ENCODE results near the gene RFTN1. TPM values are rescaled to one million over a fixed set of nuclear protein-coding genes. Genes with fewer than 3 reads are reported as not detected.
A peak's percentile ranks its signal among the peaks of the same experiment; 100 is the strongest.

Gene RFTN1
- total and polyA plus RNA-seq, 2 experiments from 2014 or later, result 3.3 to 7.2 TPM

DNA sequence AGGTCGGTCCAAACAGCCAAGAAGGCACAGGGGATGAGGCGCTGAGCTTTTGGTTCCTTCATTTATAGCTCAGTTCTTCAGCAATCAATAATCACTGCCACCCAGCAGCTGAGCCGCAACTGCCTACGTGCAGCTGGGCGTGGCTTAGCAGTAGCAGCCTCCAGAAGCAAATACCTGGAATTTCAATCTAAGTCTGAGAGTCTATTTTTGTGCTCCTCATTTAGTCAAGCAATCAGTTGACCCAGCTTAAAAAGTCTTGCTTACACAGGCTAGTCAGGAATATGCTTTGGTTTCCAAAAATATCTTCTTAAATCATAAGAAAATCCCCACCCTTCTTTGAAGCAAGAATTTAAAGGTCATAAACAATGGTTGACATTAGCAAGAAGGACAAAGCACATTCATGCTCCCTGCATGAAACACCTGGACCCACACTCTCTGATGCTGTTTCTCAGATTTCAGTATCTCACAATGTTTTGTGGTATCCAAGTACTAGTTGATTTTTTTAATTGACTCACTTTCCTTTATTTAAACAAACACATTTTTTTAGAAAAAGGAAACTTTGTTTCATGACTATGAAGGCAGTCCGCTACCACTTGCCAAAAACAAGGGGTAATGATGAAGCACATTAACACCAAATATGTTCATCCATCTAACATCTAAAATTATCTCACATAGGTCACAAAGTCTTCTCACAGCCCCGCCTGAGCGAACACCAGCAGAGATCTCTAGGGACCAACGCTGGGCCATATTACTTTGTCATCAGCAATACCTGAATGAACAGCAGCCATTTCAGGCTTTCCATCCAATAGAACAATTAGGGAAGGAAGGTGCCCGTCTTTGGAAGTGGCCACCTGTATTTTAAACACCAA is 142.4 kb downstream of the RFTN1 start:
- Mint-ChIP-seq H3K27me3 (ENCODE audit: insufficient read depth, low read depth, poor library complexity) (peaks cover 2% of the 10 kb centered on the region), H3K36me3 (ENCODE audit: low read depth) (no peaks in the 10 kb centered on the region; the same call in 2 of the 3 replicates), H3K4me1 (peaks cover 31% of the 10 kb centered on the region), H3K4me3 (no peak overlapping the region), H3K27ac (no peak overlapping the region), H3K9me3 (no peaks in the 10 kb centered on the region)
- Histone ChIP-seq H3K4me1 (ENCODE audit: insufficient read depth) (peaks cover 26% of the 10 kb centered on the region), H3K27ac (ENCODE audit: low read depth) (no peak overlapping the region), H3K79me2 (replicated peaks; ENCODE audit: insufficient read depth) (no peaks in the 10 kb centered on the region), H3F3A (replicated peaks; ENCODE audit: low read depth) (no peaks in the 10 kb centered on the region), H4K20me1 (replicated peaks; ENCODE audit: insufficient read depth) (no peaks in the 10 kb centered on the region), H2AFZ (no peak overlapping the region), H3K4me2 (peak overlapping the region; percentile 3), H3K27me3 (ENCODE audit: insufficient read depth) (no peaks in the 10 kb centered on the region), H3K4me3 (no peak overlapping the region), H3K36me3 (ENCODE audit: insufficient read depth) (no peaks in the 10 kb centered on the region), H3K9me2 (ENCODE audit: insufficient read depth) (peaks cover 3% of the 10 kb centered on the region; the same call in 1 of the 2 replicates)
- TF ChIP-seq, protein P1, sequence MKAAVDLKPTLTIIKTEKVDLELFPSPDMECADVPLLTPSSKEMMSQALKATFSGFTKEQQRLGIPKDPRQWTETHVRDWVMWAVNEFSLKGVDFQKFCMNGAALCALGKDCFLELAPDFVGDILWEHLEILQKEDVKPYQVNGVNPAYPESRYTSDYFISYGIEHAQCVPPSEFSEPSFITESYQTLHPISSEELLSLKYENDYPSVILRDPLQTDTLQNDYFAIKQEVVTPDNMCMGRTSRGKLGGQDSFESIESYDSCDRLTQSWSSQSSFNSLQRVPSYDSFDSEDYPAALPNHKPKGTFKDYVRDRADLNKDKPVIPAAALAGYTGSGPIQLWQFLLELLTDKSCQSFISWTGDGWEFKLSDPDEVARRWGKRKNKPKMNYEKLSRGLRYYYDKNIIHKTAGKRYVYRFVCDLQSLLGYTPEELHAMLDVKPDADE (IDR thresholded peaks at IDR 0.05), result no peak
- no peak for TF ChIP-seq ZNF331 (CRISPR knock-in tag; IDR thresholded peaks at IDR 0.05; ENCODE audit: low read depth)
- TF ChIP-seq JUNB (IDR thresholded peaks at IDR 0.05; ENCODE audit: unreplicated experiment), result no peak
- no peak for TF ChIP-seq STAT1 (IDR thresholded peaks at IDR 0.05; ENCODE audit: unreplicated experiment)
- TF ChIP-seq NANOG (IDR thresholded peaks at IDR 0.05; ENCODE audit: borderline replicate concordance), result no peak
- TF ChIP-seq, protein P2, sequence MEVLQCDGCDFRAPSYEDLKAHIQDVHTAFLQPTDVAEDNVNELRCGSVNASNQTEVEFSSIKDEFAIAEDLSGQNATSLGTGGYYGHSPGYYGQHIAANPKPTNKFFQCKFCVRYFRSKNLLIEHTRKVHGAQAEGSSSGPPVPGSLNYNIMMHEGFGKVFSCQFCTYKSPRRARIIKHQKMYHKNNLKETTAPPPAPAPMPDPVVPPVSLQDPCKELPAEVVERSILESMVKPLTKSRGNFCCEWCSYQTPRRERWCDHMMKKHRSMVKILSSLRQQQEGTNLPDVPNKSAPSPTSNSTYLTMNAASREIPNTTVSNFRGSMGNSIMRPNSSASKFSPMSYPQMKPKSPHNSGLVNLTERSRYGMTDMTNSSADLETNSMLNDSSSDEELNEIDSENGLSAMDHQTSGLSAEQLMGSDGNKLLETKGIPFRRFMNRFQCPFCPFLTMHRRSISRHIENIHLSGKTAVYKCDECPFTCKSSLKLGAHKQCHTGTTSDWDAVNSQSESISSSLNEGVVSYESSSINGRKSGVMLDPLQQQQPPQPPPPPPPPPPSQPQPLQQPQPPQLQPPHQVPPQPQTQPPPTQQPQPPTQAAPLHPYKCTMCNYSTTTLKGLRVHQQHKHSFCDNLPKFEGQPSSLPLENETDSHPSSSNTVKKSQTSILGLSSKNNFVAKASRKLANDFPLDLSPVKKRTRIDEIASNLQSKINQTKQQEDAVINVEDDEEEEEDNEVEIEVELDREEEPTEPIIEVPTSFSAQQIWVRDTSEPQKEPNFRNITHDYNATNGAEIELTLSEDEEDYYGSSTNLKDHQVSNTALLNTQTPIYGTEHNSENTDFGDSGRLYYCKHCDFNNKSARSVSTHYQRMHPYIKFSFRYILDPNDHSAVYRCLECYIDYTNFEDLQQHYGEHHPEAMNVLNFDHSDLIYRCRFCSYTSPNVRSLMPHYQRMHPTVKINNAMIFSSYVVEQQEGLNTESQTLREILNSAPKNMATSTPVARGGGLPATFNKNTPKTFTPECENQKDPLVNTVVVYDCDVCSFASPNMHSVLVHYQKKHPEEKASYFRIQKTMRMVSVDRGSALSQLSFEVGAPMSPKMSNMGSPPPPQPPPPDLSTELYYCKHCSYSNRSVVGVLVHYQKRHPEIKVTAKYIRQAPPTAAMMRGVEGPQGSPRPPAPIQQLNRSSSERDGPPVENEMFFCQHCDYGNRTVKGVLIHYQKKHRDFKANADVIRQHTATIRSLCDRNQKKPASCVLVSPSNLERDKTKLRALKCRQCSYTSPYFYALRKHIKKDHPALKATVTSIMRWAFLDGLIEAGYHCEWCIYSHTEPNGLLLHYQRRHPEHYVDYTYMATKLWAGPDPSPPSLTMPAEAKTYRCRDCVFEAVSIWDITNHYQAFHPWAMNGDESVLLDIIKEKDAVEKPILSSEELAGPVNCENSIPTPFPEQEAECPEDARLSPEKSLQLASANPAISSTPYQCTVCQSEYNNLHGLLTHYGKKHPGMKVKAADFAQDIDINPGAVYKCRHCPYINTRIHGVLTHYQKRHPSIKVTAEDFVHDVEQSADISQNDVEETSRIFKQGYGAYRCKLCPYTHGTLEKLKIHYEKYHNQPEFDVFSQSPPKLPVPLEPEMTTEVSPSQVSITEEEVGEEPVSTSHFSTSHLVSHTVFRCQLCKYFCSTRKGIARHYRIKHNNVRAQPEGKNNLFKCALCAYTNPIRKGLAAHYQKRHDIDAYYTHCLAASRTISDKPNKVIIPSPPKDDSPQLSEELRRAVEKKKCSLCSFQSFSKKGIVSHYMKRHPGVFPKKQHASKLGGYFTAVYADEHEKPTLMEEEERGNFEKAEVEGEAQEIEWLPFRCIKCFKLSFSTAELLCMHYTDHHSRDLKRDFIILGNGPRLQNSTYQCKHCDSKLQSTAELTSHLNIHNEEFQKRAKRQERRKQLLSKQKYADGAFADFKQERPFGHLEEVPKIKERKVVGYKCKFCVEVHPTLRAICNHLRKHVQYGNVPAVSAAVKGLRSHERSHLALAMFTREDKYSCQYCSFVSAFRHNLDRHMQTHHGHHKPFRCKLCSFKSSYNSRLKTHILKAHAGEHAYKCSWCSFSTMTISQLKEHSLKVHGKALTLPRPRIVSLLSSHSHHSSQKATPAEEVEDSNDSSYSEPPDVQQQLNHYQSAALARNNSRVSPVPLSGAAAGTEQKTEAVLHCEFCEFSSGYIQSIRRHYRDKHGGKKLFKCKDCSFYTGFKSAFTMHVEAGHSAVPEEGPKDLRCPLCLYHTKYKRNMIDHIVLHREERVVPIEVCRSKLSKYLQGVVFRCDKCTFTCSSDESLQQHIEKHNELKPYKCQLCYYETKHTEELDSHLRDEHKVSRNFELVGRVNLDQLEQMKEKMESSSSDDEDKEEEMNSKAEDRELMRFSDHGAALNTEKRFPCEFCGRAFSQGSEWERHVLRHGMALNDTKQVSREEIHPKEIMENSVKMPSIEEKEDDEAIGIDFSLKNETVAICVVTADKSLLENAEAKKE (CRISPR knock-in tag; IDR thresholded peaks at IDR 0.05), result no peak
- TF ChIP-seq POLR2AphosphoS5 (IDR thresholded peaks at IDR 0.05; ENCODE audit: low read depth), result no peak
- TF ChIP-seq ZNF114 (CRISPR knock-in tag; IDR thresholded peaks at IDR 0.05), result no peak
- no peak for TF ChIP-seq CREB1 (CRISPR knock-in tag; IDR thresholded peaks at IDR 0.05; ENCODE audit: low read depth)
- no peak for TF ChIP-seq EZH2 (IDR thresholded peaks at IDR 0.05; ENCODE audit: low read depth, unreplicated experiment)
- ATAC-seq (peak; percentile 17; the same call in 2 of the 3 replicates), DNase-seq (ENCODE audit: low spot score) (peak; percentile 31)

Data from GM23338 (cell line).